Left ventricle myocardium superior (tissue), 1 donor: ENCODE data around the gene PDHA2. TPM values are rescaled to one million over a fixed set of nuclear protein-coding genes. Genes with fewer than 3 reads are reported as not detected.
A peak's percentile ranks its signal among the peaks of the same experiment; 100 is the strongest.
"Not testable (repeated sequence)": the region's sequence is repeated elsewhere in the genome, so short reads cannot be mapped to it uniquely, and the experiment has no call there.

ENCODE experiments used
- ATAC-seq: fragments of 200-7000 bp; cut with Tn5 transposase; one replicate; pipeline ENCODE4 v1.9.1; 2020; ENCODE audit warnings: mild to moderate bottlenecking, moderate library complexity
- DNase-seq: peaks from one replicate; pipeline ENCODE4 v3.0.0-alpha.2; 2020
- intact Hi-C: fragments of 100-400 bp; cut with micrococcal nuclease; formaldehyde crosslinking; loops from one replicate; pipeline ENCODE4 v1.11.0; 2022
- long read RNA-seq: library from polyadenylated mRNA; unstranded; transcript quantifications from one replicate; pipeline ENCODE4 v2.0.0, GENCODE V29; 2021
- total RNA-seq: library from RNA; stranded (reverse); fragmentation: NEBNext Ultra II Directional; extraction: Animal tissue kit (Norgen Biotek cat#: 25700); gene quantifications from one replicate; pipeline ENCODE4 v1.2.1, GENCODE V29; 2021
- donor health status: DM: no; HTN: yes; CAD: no; lungs with severe emphysema.

Gene PDHA2
- not detected for total RNA-seq
- long read RNA-seq = 0 reads

- no peak for DNase-seq
- intact Hi-C loops = no loop called here
- ATAC-seq = no peak
These were observed at the start of gene PDHA2 for GRCh38 chr4:95839891-95840290. Gene PDHA2, plus strand, starts transcription at chr4:95840093. Its CDS starts 58 bp downstream, at chr4:95840151.

- ATAC-seq = no peak
- intact Hi-C loops = no loop called here
- DNase-seq = no peak
These were observed 41.9 kb upstream of the PDHA2 start for GRCh38 chr4:95798003-95798402.

DNA sequence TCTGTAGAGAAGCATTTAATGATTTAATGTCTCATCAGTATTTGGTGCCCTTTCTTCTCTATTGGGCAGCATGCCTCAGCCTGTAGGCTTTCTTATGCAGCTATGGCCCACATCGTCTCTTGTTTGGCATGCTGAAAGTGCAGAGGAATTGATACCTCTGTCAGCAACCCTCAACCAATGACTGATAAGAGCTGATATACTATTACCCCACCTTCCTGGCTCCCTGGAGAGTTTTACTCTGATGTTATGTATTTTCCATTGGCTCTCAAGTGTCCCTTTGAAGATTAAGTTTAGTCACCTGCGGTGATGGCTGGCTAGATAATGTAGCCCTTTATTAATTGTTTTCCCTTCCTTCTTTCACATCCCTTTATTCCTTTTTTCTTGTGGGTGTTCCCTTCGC lies 41.2 kb upstream of the PDHA2 start:
- DNase-seq (no peak), ATAC-seq (no peak)
- intact Hi-C loops = no loop called here

DNA sequence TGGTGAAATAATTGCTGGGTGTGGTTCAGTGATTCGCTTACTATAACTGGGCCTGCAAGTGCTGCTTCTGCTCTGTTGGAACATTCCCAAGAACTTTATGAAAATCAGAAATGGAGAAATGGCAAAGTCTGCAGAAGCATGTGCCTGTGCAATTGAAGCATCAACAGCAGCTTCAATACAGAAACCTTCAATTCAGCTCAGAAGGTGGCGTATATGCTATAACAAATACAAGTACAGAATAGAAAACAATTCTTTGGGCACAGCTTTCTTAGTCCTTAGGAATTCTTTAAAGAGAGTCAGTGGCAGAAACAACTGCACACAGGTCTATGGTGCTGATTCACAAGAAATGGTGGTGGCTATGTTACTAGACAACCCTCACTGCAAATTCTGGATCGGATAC lies 18.0 kb upstream of the PDHA2 start:
- ATAC-seq (no peak), DNase-seq (no peak)
- intact Hi-C loops = no loop called here

GRCh38 chr4:95825546-95825945 lies 14.3 kb upstream of the PDHA2 start:
- ATAC-seq (no peak), DNase-seq (no peak)
- intact Hi-C loops = no loop called here

DNA sequence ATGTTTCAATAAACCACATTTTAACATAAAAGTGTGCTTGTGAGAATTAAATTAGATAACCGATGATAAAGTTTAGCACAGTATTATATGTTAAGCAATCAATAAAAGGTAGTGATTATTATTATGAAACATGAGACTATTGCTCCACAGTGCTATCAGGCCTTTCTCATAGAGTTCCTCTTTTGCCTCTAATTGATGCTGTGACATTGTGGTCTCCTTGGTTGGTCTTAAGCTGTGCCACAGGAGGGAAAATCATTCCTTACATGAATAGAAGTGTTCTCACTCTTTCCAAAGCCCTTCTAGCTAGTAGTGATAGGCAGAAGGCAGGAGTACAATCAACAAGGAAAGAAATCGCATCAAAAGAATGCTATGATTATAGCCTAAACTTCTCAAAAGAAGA lies 9.2 kb upstream of the PDHA2 start:
- ATAC-seq (no peak), DNase-seq (no peak)
- intact Hi-C loops = no loop called here

GRCh38 chr4:95831166-95831565 lies 8.7 kb upstream of the PDHA2 start:
- DNase-seq (no peak), ATAC-seq (no peak)
- intact Hi-C loops = no loop called here

DNA sequence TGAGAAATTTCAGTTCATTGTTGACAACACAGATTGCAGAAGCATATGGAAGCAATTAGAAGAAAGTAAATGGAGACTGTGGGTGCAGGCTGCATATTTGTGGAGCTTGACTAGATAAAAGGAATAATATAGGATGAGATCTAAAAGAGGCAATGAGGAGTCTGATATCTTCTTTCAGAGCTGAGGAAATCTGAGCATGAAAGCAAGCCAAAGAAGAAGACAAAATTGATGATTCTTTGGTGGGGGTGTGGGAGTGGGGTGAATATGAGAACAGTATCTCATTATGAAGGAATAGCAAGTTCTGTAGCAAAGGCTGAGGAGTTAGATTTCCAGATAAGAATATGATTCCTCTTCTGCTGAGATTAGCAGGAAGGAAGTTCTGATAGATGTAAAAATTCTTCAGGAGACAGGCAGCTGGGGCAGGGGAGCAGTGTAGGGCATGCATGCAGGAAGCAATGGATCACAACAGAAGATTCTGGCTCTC lies 6.1 kb upstream of the PDHA2 start:
- DNase-seq (no peak), ATAC-seq (no peak)
- intact Hi-C loops = no loop called here

- DNase-seq (no peak), ATAC-seq (no peak)
- intact Hi-C loops = no loop called here
These were observed 4.2 kb upstream of the PDHA2 start for GRCh38 chr4:95835672-95836071.

DNA sequence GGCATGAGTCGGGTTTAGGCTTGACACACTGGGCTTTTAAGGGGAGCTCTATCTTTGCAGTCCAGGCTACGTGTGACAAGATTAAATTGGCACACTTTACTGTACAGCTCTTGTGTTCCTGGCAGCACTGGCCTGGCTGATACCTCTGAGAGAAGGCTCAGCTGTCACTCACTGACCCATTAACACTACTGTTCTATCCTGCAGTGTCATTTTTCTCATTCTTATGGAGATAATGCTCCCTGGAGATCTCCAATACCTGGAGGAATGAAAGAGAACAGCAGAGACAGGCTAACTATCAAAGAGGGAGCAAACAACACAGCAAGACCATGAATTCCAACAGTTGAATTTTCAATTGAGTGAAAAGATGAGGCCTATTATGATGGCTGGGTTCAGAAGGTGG lies 1.7 kb upstream of the PDHA2 start:
- ATAC-seq (peak; percentile 99), DNase-seq (peak; percentile 52)
- intact Hi-C loops = no loop called here

GRCh38 chr4:95847908-95848460 lies 8.1 kb downstream of the PDHA2 start:
- ATAC-seq = no peak
- intact Hi-C loops = no loop called here

GRCh38 chr4:95850161-95850560 lies 10.3 kb downstream of the PDHA2 start:
- no peak for ATAC-seq
- DNase-seq = no peak
- intact Hi-C loops = no loop called here

More at GRCh38 chr4:95847908-95848460, 8.1 kb downstream of the PDHA2 start:
- DNase-seq = no peak

DNA sequence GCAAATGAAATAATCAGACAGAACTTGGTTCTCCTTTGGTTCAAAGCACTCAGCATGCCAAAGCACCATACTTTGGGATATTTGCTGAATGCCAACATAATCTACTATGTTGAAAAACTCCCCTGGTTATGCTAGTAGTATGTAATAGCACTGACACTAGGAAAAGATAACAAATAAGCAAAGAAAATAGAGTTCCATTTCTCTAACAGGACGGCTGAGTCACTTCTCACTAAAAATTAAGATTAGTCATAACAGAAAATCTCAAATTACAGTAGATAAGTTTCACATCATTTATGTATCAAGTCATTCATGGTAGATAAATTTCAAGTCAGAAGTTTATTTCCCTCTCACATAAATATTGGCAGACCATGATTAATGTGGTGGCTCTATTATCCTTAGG lies 17.9 kb downstream of the PDHA2 start:
- intact Hi-C loops = no loop called here
- DNase-seq (no peak), ATAC-seq (no peak)

DNA sequence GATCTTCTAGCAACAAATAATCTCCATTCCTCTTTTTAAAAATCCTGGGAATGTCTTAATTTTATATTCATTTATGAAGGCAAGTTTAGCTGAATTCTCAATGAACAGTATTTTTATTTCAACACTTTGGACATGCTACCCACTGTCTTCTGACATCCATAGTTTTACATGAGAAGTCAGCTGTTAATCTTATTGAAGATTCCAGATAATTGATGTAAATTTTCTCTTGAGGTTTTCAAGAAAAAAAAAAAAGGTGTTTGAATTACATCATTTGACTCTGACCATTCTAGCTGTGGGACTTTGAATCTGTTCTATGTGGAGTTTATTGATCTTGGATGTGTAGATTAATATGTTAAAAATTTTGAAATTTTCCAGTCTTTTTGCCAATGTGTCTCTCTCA lies 28.0 kb downstream of the PDHA2 start:
- intact Hi-C loops = no loop called here
- DNase-seq (no peak), ATAC-seq (no peak)

GRCh38 chr4:95869414-95869813 lies 29.5 kb downstream of the PDHA2 start:
- ATAC-seq, DNase-seq, intact Hi-C loops: not testable (repeated sequence)

DNA sequence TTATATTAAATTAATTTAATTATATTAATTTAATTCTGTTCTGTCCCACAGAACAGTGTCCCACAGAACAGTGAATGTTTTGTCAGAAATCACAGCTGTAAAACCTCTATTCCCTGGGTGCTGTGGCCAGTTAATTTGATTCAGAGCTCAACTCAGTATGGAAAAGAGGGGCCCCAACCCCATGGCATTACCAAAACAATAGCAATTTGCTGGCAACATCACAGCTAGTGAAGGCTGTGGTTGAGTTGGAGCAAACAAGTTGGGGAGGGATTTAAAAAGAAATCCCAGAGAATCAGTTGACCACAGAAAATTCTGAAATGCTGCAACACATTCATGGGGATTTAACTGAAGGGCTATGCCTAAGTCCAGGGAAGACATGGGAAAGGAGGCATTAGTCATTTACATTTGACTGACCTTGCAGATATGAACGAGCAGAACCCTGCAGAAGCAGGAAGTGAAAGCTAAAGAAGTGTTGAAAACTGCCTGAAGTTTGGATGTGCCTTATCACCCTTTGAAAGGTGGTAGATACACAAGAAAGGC lies 30.1 kb downstream of the PDHA2 start:
- DNase-seq (no peak), ATAC-seq (no peak)
- intact Hi-C loops = no loop called here

GRCh38 chr4:95877636-95878035 lies 37.7 kb downstream of the PDHA2 start:
- DNase-seq (no peak), ATAC-seq (no peak)
- intact Hi-C loops = no loop called here

DNA sequence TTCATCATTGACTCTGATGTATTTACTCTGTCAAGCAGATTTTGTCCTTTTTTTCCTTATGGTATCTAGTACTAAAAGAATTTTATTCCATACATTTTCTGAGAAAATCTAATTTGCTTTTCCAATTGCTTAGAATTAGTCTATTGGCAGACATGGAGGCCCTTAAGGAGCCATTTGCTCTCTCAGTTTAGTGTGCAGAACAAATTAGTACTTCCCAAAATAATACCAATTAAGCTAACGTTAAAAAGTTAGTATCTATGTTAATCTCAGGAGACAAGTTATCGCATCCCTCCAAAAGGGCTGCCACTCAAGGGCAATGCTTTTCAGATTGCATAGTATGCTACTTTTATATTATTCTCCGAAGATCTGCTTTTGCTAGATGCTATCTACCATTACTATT lies 47.7 kb downstream of the PDHA2 start:
- intact Hi-C loops = no loop called here
- DNase-seq (no peak), ATAC-seq (no peak)

- DNase-seq (no peak), ATAC-seq (no peak)
- intact Hi-C loops = no loop called here
These were observed 49.8 kb downstream of the PDHA2 start for GRCh38 chr4:95889662-95890061.
